SK-N-SH (cell line): ENCODE data around the gene FBXW8. TPM values are rescaled to one million over a fixed set of nuclear protein-coding genes. Genes with fewer than 3 reads are reported as not detected.

Experiments
- CTCF ChIA-PET: fragments of 300-600, 350-600 bp; formaldehyde crosslinking; extraction: SDS; loops from one replicate; lab custom pipeline; 2021; lab: Yijun Ruan, JAX
- POLR2A ChIA-PET: fragments of 350-600 bp; sonication (Branson Sonifier 250); formaldehyde crosslinking; extraction: SDS; loops from one replicate; lab custom pipeline; 2020; ENCODE audit warnings: antibody characterized with exemption, inconsistent platforms; lab: Yijun Ruan, JAX
- DNase-seq: peaks from one replicate; pipeline ENCODE4 v3.0.0; 2012
- H2AFZ ChIP-seq: fragments of 200-600 bp; sonication (generic); 2 replicates; pipeline ENCODE4 v1.8.1; 2016; ENCODE audit warnings: antibody characterized with exemption, mild to moderate bottlenecking, low read depth
- H3F3A ChIP-seq: fragments of 200-600 bp; sonication (generic); replicated peaks from 2 replicates; pipeline ENCODE3; 2016; ENCODE audit warnings: antibody characterized with exemption, mild to moderate bottlenecking; ENCODE audit not compliant: insufficient read depth
- H3K27ac ChIP-seq, 2 experiments: fragments of 200-500 bp in 1 of 2; fragments of 200-600 bp in 1 of 2; sonication (Bioruptor generic) in 1 of 2; sonication (generic), shearing (Covaris generic) in 1 of 2; 2 replicates each; pipeline versions ENCODE4 v1.5.1 to v1.6.1; 2014 to 2016; ENCODE audit warnings: low read depth in 2 of 2, inconsistent platforms in 1 of 2, low read length in 1 of 2, mild to moderate bottlenecking in 1 of 2, mixed read lengths in 1 of 2
- H3K27me3 ChIP-seq: fragments of 200-600 bp; sonication (generic), shearing (Covaris generic); 2 replicates; pipeline ENCODE4 v1.6.1; 2016; ENCODE audit warnings: mixed run types; ENCODE audit not compliant: insufficient read depth
- H3K36me3 ChIP-seq, 2 experiments: fragments of 200-500 bp in 1 of 2; fragments of 200-600 bp in 1 of 2; sonication (Bioruptor generic) in 1 of 2; sonication (generic) in 1 of 2; replicated peaks in 1 of 2; 2 replicates each; pipeline versions ENCODE3 to v1.5.1; 2014 to 2016; ENCODE audit warnings: low read length in 1 of 2, mild to moderate bottlenecking in 1 of 2; ENCODE audit not compliant: insufficient read depth in 2 of 2, control insufficient read depth in 1 of 2
- H3K4me1 ChIP-seq, 2 experiments: fragments of 200-500 bp in 1 of 2; fragments of 200-600 bp in 1 of 2; sonication (Bioruptor generic) in 1 of 2; sonication (generic), shearing (Covaris generic) in 1 of 2; 2 replicates each; pipeline versions ENCODE4 v1.5.1 to v1.6.1; 2014 to 2016; ENCODE audit warnings: low read depth in 1 of 2, low read length in 1 of 2, mixed run types in 1 of 2; ENCODE audit not compliant: insufficient read depth in 2 of 2, control insufficient read depth in 1 of 2
- H3K4me2 ChIP-seq: fragments of 200-600 bp; sonication (generic), shearing (Covaris generic); 2 replicates; pipeline ENCODE4 v1.6.1; 2017; ENCODE audit warnings: mixed run types
- H3K4me3 ChIP-seq, 2 experiments: fragments of 200-500 bp in 1 of 2; fragments of 200-600 bp in 1 of 2; sonication (Bioruptor generic) in 1 of 2; sonication (generic), shearing (Covaris generic) in 1 of 2; 2 replicates each; pipeline versions ENCODE4 v1.5.1 to v1.8.1; 2014 to 2016; ENCODE audit warnings: low read depth in 2 of 2, inconsistent platforms in 1 of 2, low read length in 1 of 2, mild to moderate bottlenecking in 1 of 2, mixed read lengths in 1 of 2, moderate library complexity in 1 of 2
- H3K79me2 ChIP-seq: fragments of 200-600 bp; sonication (generic); 2 replicates; pipeline ENCODE4 v1.8.1; 2017; ENCODE audit warnings: mild to moderate bottlenecking; ENCODE audit not compliant: insufficient read depth
- H3K9ac ChIP-seq: fragments of 200-600 bp; sonication (generic); 2 replicates; pipeline ENCODE4 v1.6.1; 2017; ENCODE audit warnings: mixed run types
- H3K9me2 ChIP-seq: fragments of 200-600 bp; sonication (generic); 2 replicates; pipeline ENCODE4 v1.6.1; 2017; ENCODE audit warnings: mixed run types
- H3K9me3 ChIP-seq: fragments of 200-600 bp; sonication (generic); 2 replicates; pipeline ENCODE4 v1.6.1; 2017; ENCODE audit warnings: mixed run types, mild to moderate bottlenecking, moderate library complexity
- H4K20me1 ChIP-seq: fragments of 200-600 bp; sonication (generic); 2 replicates; pipeline ENCODE4 v1.6.1; 2017; ENCODE audit warnings: mild to moderate bottlenecking, mixed run types; ENCODE audit not compliant: insufficient read depth
- CHD2 ChIP-seq: fragments of 150-350 bp; IDR thresholded peaks from 2 replicates; pipeline ENCODE4 v1.6.1; 2018; ENCODE audit warnings: low read length; ENCODE audit not compliant: partially characterized antibody
- FOXJ3 ChIP-seq: sonication (generic); formaldehyde crosslinking; IDR thresholded peaks from 2 replicates; pipeline ENCODE4 v1.5.1; 2020; ENCODE audit warnings: mild to moderate bottlenecking, missing genetic modification reagents
- FOXM1 ChIP-seq: IDR thresholded peaks from 2 replicates; pipeline ENCODE4 v1.4.0; 2012; ENCODE audit warnings: low read depth, mild to moderate bottlenecking
- GABPA ChIP-seq: IDR thresholded peaks from 2 replicates; pipeline ENCODE4 v1.4.0; 2012; ENCODE audit warnings: low read depth, mild to moderate bottlenecking
- GATA2 ChIP-seq: sonication (generic); formaldehyde crosslinking; IDR thresholded peaks from 2 replicates; pipeline ENCODE4 v1.5.0; 2020; ENCODE audit warnings: mild to moderate bottlenecking, missing genetic modification reagents
- JUND ChIP-seq: IDR thresholded peaks from 2 replicates; pipeline ENCODE4 v1.4.0; 2012
- NRF1 ChIP-seq: IDR thresholded peaks from 2 replicates; pipeline ENCODE4 v1.6.1; 2012; ENCODE audit warnings: low read depth, mild to moderate bottlenecking, low read length
- RAD21 ChIP-seq: IDR thresholded peaks from 2 replicates; pipeline ENCODE4 v1.6.1; 2012; ENCODE audit warnings: mild to moderate bottlenecking, low read length
- RCOR1 ChIP-seq: fragments of 150-350 bp; IDR thresholded peaks from 2 replicates; pipeline ENCODE4 v1.6.1; 2017; ENCODE audit warnings: antibody characterized with exemption, low read length
- RFX5 ChIP-seq: IDR thresholded peaks from 2 replicates; pipeline ENCODE4 v1.6.1; 2012; ENCODE audit warnings: mild to moderate bottlenecking, improper control_type of control experiment, low read length
- RXRA ChIP-seq: IDR thresholded peaks from 2 replicates; pipeline ENCODE4 v1.4.0; 2012; ENCODE audit warnings: low read depth, mild to moderate bottlenecking, borderline replicate concordance
- TAF1 ChIP-seq: IDR thresholded peaks from 2 replicates; pipeline ENCODE4 v1.6.1; 2012; ENCODE audit warnings: low read depth, mild to moderate bottlenecking, low read length, moderate library complexity, borderline replicate concordance
- TCF12 ChIP-seq: IDR thresholded peaks from 2 replicates; pipeline ENCODE4 v1.4.0; 2012
- TEAD4 ChIP-seq: IDR thresholded peaks from 2 replicates; pipeline ENCODE4 v1.4.0; 2012; ENCODE audit warnings: mild to moderate bottlenecking, borderline replicate concordance; ENCODE audit not compliant: insufficient read depth
- WGBS: methylation state at CpG from one replicate; pipeline ENCODE4 v1.1.6; 2017; ENCODE audit warnings: low lambda C conversion rate; 5-methylcytosine and 5-hydroxymethylcytosine counted together
- polyA plus RNA-seq, 3 experiments: library from polyadenylated mRNA; depleted of rRNA; stranded (reverse); fragments of >200 nt; gene quantifications; 2 replicates each; pipeline ENCODE4 v1.2.3, GENCODE V29; 2012
- TF ChIP-seq, protein P1 (sequence below): fragments of 200-600 bp; sonication (generic); IDR thresholded peaks from 2 replicates; pipeline ENCODE4 v1.6.1; 2017; ENCODE audit warnings: antibody characterized with exemption, mild to moderate bottlenecking, moderate library complexity
- TF ChIP-seq, protein P2 (sequence below): fragments of 150-350 bp; IDR thresholded peaks from 2 replicates; pipeline ENCODE4 v1.6.1; 2017; ENCODE audit warnings: antibody characterized with exemption, low read length, low read depth, borderline replicate concordance
- TF ChIP-seq, protein P3 (sequence below): IDR thresholded peaks from 2 replicates; pipeline ENCODE4 v1.4.0; 2012; ENCODE audit warnings: low read depth

FBXW8 gene
- polyA plus RNA-seq, 1 of the 3 experiments (the other 2 are of a cell fraction), result 15.6 TPM

DNA sequence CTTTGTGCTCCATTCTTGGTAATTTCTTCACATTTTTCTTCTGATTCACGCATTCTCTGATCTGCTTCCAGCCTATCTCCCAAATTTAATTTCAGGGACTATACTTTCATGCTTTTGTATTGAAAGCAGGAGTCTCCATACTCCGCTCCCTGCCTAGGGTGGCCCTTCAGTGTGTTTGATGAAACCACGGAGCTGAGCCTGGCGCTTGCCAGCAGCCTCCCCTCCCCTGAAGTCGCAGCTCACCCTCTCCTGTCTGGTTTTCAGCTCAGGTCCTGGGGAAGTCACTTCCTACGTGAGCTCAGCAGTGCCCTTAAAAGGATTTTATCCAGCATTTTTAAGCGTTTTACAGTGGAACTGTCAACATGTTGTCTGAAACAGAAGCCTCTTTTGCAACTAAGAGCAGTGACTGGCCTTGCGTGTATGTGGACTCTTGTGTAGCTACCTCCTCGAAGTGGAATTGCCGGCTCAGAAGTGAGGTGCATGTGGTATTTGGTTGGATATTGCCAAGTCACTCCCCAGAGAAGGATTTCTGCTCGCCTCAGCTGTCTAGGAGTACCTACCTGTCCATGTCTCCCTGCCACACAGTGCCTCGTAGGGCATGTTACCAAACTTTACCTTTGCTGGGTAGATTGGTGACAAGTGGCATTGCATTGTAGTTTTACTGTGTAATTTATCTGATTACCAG lies 109.9 kb downstream of the FBXW8 start:
- Histone ChIP-seq H3K4me1 (peaks cover 0 to 15% of the 10 kb centered on the region in 2 experiments; a peak in 1 of 4 replicates), H3K4me3 (no peak overlapping the region), H3K27ac (no peak overlapping the region; a peak in 1 of 4 replicates), H4K20me1 (no peaks in the 10 kb centered on the region), H2AFZ (no peak overlapping the region), H3K79me2 (peaks cover 7% of the 10 kb centered on the region; the same call in 1 of the 2 replicates), H3F3A (no peaks in the 10 kb centered on the region), H3K9me2 (no peaks in the 10 kb centered on the region), H3K4me2 (no peak overlapping the region), H3K27me3 (no peaks in the 10 kb centered on the region), H3K9ac (no peak overlapping the region), H3K9me3 (no peaks in the 10 kb centered on the region), H3K36me3 (peaks cover 14 to 75% of the 10 kb centered on the region in 2 experiments)
- ChIA-PET POLR2A (no interaction called here), CTCF (interaction anchor here (0.7 to 1.2 kb wide), 3 partner anchors 11 to 100 kb away, joined by 3 to 4 read pairs (median 3); no protein-coding TSS in a partner anchor)
- 85% methylated on average over 11 of the region's 12 CpGs for WGBS
- DNase-seq, result no peak
- no peak for TF ChIP-seq TEAD4
- no peak for TF ChIP-seq RXRA
- TF ChIP-seq GABPA, result no peak
- no peak for TF ChIP-seq CHD2
- TF ChIP-seq FOXM1, result no peak
- no peak for TF ChIP-seq TAF1
- TF ChIP-seq, protein P1, sequence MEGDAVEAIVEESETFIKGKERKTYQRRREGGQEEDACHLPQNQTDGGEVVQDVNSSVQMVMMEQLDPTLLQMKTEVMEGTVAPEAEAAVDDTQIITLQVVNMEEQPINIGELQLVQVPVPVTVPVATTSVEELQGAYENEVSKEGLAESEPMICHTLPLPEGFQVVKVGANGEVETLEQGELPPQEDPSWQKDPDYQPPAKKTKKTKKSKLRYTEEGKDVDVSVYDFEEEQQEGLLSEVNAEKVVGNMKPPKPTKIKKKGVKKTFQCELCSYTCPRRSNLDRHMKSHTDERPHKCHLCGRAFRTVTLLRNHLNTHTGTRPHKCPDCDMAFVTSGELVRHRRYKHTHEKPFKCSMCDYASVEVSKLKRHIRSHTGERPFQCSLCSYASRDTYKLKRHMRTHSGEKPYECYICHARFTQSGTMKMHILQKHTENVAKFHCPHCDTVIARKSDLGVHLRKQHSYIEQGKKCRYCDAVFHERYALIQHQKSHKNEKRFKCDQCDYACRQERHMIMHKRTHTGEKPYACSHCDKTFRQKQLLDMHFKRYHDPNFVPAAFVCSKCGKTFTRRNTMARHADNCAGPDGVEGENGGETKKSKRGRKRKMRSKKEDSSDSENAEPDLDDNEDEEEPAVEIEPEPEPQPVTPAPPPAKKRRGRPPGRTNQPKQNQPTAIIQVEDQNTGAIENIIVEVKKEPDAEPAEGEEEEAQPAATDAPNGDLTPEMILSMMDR, result no peak
- no peak for TF ChIP-seq TCF12

DNA sequence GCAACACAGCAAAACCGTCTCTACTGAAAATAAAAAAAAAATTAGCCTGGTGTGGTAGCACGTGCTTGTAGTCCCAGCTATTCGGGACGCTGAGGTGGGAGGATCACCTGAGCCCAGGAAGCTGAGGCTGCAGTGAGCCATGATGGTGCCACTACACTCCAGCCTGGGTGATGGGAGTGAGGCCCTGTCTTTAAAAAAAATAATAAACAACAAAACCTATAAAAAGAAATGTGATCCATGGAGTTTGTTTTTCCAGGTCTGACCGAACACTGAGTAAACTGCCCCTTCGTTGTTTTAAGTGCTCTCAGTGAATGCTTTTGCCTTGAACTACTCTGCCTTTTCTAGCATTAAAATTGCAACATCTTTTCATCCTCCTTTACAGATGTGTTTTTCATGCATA lies 111.7 kb downstream of the FBXW8 start:
- ChIA-PET CTCF (interaction anchor here (1.5 to 7.7 kb wide), 2 partner anchors 12 to 95 kb away, joined by 5 to 96 read pairs; no protein-coding TSS in a partner anchor), POLR2A (no interaction called here)
- Histone ChIP-seq H3K9ac (no peak overlapping the region), H3K4me2 (no peak overlapping the region), H3K4me3 (no peak overlapping the region), H3K27me3 (no peaks in the 10 kb centered on the region), H3K36me3 (peaks cover 9 to 78% of the 10 kb centered on the region in 2 experiments), H2AFZ (no peak overlapping the region), H3K9me2 (no peaks in the 10 kb centered on the region), H3K27ac (no peak overlapping the region), H4K20me1 (no peaks in the 10 kb centered on the region), H3F3A (no peaks in the 10 kb centered on the region), H3K9me3 (no peaks in the 10 kb centered on the region), H3K79me2 (peaks cover 7% of the 10 kb centered on the region; the same call in 1 of the 2 replicates), H3K4me1 (peaks cover 0 to 17% of the 10 kb centered on the region in 2 experiments; a peak in 1 of 4 replicates)
- WGBS, result 94% methylated on average over 6 of the region's 6 CpGs
- TF ChIP-seq GABPA (no peak), TEAD4 (no peak), FOXJ3 (no peak), GATA2 (CRISPR knock-in tag) (no peak), RCOR1 (no peak), RXRA (no peak), RAD21 (no peak), NRF1 (no peak), RFX5 (no peak), JUND (no peak)
- TF ChIP-seq, protein P2, sequence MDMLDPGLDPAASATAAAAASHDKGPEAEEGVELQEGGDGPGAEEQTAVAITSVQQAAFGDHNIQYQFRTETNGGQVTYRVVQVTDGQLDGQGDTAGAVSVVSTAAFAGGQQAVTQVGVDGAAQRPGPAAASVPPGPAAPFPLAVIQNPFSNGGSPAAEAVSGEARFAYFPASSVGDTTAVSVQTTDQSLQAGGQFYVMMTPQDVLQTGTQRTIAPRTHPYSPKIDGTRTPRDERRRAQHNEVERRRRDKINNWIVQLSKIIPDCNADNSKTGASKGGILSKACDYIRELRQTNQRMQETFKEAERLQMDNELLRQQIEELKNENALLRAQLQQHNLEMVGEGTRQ, result no peak
- TF ChIP-seq, protein P3, sequence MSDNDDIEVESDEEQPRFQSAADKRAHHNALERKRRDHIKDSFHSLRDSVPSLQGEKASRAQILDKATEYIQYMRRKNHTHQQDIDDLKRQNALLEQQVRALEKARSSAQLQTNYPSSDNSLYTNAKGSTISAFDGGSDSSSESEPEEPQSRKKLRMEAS, result no peak
- DNase-seq, result no peak
